Prostate gland (tissue), 2 donors: ENCODE data around the gene POU2AF1.

Experiments
- POLR2A ChIP-seq: fragments of 450-650 bp; IDR thresholded peaks from one replicate; pipeline ENCODE4 v1.6.1; 2016; ENCODE audit warnings: antibody characterized with exemption, mild to moderate bottlenecking
- POLR2AphosphoS5 ChIP-seq: sonication (generic); formaldehyde crosslinking; IDR thresholded peaks from one replicate; pipeline ENCODE4 v1.6.1; 2017; ENCODE audit warnings: antibody characterized with exemption
- TF ChIP-seq, protein P1 (sequence below), 4 experiments: fragments of 200-600 bp in 2 of 4; fragments of 450-650 bp in 2 of 4; sonication (generic) in 2 of 4; IDR thresholded peaks; 1 replicate in 3 of 4; 2 replicates in 1 of 4; pipeline ENCODE4 v1.5.1; 2016 to 2019; ENCODE audit warnings: antibody characterized with exemption in 4 of 4, mild to moderate bottlenecking in 2 of 4, moderate library complexity in 2 of 4

DNA sequence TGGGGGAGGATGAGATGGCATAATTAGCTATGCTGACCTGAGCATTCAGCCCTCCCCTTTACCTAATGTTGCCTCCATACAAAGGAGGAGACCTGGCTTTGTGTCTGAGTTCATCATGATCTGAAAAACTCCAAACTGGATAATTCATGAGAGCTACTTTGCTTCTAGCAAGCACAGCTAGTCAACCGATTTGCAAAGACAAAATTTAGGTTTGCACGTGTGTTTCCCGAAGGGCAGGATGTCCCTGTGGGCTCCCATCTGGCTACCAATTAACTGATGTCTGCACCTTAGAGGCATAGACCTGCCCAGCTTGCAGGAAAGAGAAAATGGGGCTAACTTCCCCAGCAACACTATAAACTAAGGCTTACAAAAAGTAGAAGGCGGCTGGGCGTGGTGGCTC lies 42.2 kb upstream of the POU2AF1 start:
- TF ChIP-seq, protein P1, sequence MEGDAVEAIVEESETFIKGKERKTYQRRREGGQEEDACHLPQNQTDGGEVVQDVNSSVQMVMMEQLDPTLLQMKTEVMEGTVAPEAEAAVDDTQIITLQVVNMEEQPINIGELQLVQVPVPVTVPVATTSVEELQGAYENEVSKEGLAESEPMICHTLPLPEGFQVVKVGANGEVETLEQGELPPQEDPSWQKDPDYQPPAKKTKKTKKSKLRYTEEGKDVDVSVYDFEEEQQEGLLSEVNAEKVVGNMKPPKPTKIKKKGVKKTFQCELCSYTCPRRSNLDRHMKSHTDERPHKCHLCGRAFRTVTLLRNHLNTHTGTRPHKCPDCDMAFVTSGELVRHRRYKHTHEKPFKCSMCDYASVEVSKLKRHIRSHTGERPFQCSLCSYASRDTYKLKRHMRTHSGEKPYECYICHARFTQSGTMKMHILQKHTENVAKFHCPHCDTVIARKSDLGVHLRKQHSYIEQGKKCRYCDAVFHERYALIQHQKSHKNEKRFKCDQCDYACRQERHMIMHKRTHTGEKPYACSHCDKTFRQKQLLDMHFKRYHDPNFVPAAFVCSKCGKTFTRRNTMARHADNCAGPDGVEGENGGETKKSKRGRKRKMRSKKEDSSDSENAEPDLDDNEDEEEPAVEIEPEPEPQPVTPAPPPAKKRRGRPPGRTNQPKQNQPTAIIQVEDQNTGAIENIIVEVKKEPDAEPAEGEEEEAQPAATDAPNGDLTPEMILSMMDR (IDR thresholded peaks at IDR 0.05) = no peak
- TF ChIP-seq POLR2A (no peak), POLR2AphosphoS5 (no peak)
